Measurements from ENCODE around the gene OR2T8.
"Not testable (repeated sequence)": the region's sequence is repeated elsewhere in the genome, so short reads cannot be mapped to it uniquely, and the experiment has no call there.

OR2T8 gene

GRCh38 chr1:247919952-247920351 lies at the start of gene OR2T8:
OR2T8 (plus strand) TSS chr1:247920252; CDS start chr1:247921018, 766 bp downstream.
- no peak for DNase-seq

- DNase-seq: no peak
Measured at GRCh38 chr1:247883346-247883745, 36.7 kb upstream of the OR2T8 start.

- DNase-seq: no peak
Measured at GRCh38 chr1:247884797-247885413, 35.1 kb upstream of the OR2T8 start.

- no peak for DNase-seq
Measured at GRCh38 chr1:247895163-247895637, 24.9 kb upstream of the OR2T8 start, which contains the start of gene OR2W3. OR2W3 (plus strand) TSS chr1:247895587; CDS start chr1:247895587, 0 bp downstream.

GRCh38 chr1:247895976-247896375 lies 24.1 kb upstream of the OR2T8 start:
- DNase-seq: no peak

GRCh38 chr1:247904122-247904521 lies 15.9 kb upstream of the OR2T8 start:
- no peak for DNase-seq

GRCh38 chr1:247905181-247905580 lies 14.9 kb upstream of the OR2T8 start:
- no peak for DNase-seq

- DNase-seq: no peak
Measured at GRCh38 chr1:247905910-247906503, 14.0 kb upstream of the OR2T8 start.

- DNase-seq: no peak
Measured at GRCh38 chr1:247906504-247907047, 13.5 kb upstream of the OR2T8 start.

- DNase-seq: no peak
Measured at GRCh38 chr1:247908766-247909165, 11.3 kb upstream of the OR2T8 start.

- DNase-seq: no peak
Measured at GRCh38 chr1:247913786-247914185, 6.3 kb upstream of the OR2T8 start.

- DNase-seq: no peak
Measured at GRCh38 chr1:247914941-247915662, 5.0 kb upstream of the OR2T8 start.

- no peak for DNase-seq
Measured at GRCh38 chr1:247923941-247924340, 3.9 kb downstream of the OR2T8 start.

- DNase-seq: no peak
Measured at GRCh38 chr1:247924868-247925267, 4.8 kb downstream of the OR2T8 start, which contains the start of gene OR2AJ1. OR2AJ1 (plus strand) TSS chr1:247924889; CDS start chr1:247933769, 8,880 bp downstream.

- no peak for DNase-seq
Measured at GRCh38 chr1:247933989-247934388, 13.9 kb downstream of the OR2T8 start.

GRCh38 chr1:247935781-247936180 lies 15.7 kb downstream of the OR2T8 start:
- DNase-seq: no peak

GRCh38 chr1:247936415-247936814 lies 16.4 kb downstream of the OR2T8 start:
- DNase-seq: no peak

GRCh38 chr1:247936965-247937734 lies 17.1 kb downstream of the OR2T8 start:
- DNase-seq: not testable (repeated sequence)

GRCh38 chr1:247942624-247943023 lies 22.6 kb downstream of the OR2T8 start:
- DNase-seq: no peak

GRCh38 chr1:247948558-247948957 lies 28.5 kb downstream of the OR2T8 start, which contains the start of gene OR2L8:
OR2L8 (plus strand) TSS chr1:247948858; CDS start chr1:247948858, 0 bp downstream.
- no peak for DNase-seq

GRCh38 chr1:247953408-247953807 lies 33.4 kb downstream of the OR2T8 start:
- no peak for DNase-seq

- no peak for DNase-seq
Measured at GRCh38 chr1:247961791-247962190, 41.7 kb downstream of the OR2T8 start.
